Ishikawa (cell line): ENCODE results near the gene TP73.
A peak's percentile ranks its signal among the peaks of the same experiment; 100 is the strongest.

Source experiments
- CEBPB ChIP-seq: IDR thresholded peaks from 2 replicates; pipeline ENCODE4 v1.6.1; 2012
- CREB1 ChIP-seq: IDR thresholded peaks from 2 replicates; pipeline ENCODE4 v1.6.1; 2012; ENCODE audit warnings: low read depth
- EGR1 ChIP-seq: IDR thresholded peaks from 2 replicates; pipeline ENCODE4 v1.6.1; 2012
- EP300 ChIP-seq: IDR thresholded peaks from 2 replicates; pipeline ENCODE4 v1.6.1; 2012; ENCODE audit warnings: borderline replicate concordance
- FOXM1 ChIP-seq: IDR thresholded peaks from 2 replicates; pipeline ENCODE4 v1.6.1; 2012; ENCODE audit warnings: low read depth, borderline replicate concordance
- NFIC ChIP-seq: IDR thresholded peaks from 2 replicates; pipeline ENCODE4 v1.6.1; 2012
- RAD21 ChIP-seq: IDR thresholded peaks from 2 replicates; pipeline ENCODE4 v1.6.1; 2012; ENCODE audit warnings: low read depth
- TAF1 ChIP-seq: IDR thresholded peaks from 2 replicates; pipeline ENCODE4 v1.6.1; 2012; ENCODE audit warnings: low read depth, mild to moderate bottlenecking
- TCF12 ChIP-seq: IDR thresholded peaks from 2 replicates; pipeline ENCODE4 v1.6.1; 2012; ENCODE audit warnings: low read depth
- TEAD4 ChIP-seq: IDR thresholded peaks from 2 replicates; pipeline ENCODE4 v1.6.1; 2012
- YY1 ChIP-seq: IDR thresholded peaks from 2 replicates; pipeline ENCODE4 v1.6.1; 2012; ENCODE audit warnings: low read depth
- ZBTB7A ChIP-seq: IDR thresholded peaks from 2 replicates; pipeline ENCODE4 v1.6.1; 2012; ENCODE audit warnings: low read depth
- TF ChIP-seq, protein P1 (sequence below): IDR thresholded peaks from 2 replicates; pipeline ENCODE4 v1.6.1; 2012
- TF ChIP-seq, protein P2 (sequence below): IDR thresholded peaks from 2 replicates; pipeline ENCODE4 v1.6.1; 2012
- TF ChIP-seq, protein P3 (sequence below): IDR thresholded peaks from 2 replicates; pipeline ENCODE4 v1.6.1; 2012; ENCODE audit warnings: low read depth, mild to moderate bottlenecking

The TP73 gene

DNA sequence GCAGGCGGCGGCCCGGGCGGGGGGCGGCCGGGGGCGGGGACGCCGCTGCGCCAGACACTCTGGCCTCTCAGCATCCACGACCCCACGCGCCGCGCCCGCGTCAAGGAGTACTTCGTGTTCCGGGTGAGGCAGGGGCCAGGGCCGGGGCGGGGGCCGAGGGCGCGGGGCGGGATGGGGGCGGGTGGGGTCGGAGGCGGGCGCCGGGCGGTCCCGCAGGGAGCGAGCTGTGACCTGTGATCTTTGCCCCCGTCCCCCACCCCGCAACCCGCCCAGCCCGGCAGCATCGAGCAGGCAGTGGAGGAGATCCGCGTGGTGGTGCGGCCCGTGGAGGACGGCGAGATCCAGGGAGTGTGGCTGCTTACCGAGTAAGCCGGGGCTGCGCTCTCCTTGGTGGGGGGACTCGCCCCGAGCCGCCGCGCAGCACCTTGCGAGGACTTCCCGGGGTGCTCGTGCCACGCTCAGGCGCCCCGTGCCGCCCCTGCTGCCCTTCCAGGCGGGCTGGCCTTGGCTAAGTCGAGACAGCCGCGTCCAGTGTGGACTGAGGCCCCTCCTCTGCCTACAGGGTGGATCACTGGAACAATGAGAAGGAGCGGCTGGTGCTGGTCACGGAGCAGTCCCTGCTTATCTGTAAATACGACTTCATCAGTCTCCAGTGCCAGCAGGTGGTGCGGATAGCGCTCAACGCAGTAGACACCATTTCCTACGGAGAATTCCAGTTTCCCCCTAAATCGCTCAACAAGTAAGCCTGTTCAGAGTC, 27.0 kb upstream of the TP73 start:
- TF ChIP-seq CREB1 = no peak
- TF ChIP-seq, protein P1, sequence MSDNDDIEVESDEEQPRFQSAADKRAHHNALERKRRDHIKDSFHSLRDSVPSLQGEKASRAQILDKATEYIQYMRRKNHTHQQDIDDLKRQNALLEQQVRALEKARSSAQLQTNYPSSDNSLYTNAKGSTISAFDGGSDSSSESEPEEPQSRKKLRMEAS = peak; percentile 27; the same call in 1 of the 2 replicates
- no peak for TF ChIP-seq CEBPB
- 0 out of 2 replicates have a peak, but pooled peaks have one; percentile 46 for TF ChIP-seq ZBTB7A
- no peak for TF ChIP-seq TAF1

DNA sequence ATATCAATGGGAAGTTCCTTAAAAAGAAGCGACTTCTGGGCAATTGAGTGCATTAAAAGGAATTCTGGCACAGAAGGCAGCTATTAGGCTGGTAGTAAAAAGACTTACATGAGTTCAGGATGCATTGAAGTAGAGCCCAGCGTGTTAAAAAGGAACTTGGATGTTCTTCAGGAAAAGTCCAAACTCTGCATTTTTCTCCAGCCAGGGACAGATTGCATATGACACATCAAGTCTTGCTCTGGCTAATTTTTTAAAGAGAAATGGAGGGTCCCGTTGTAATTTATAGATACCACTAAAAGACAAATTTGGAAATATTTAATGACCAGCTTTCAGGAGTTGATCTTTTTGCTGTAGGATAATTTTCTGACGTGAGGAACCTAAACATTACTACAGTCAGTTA, 26.3 kb upstream of the TP73 start:
- TF ChIP-seq FOXM1 (no peak), TAF1 (no peak), RAD21 (no peak), YY1 (no peak), CEBPB (no peak), EGR1 (no peak), EP300 (no peak), TCF12 (no peak), TEAD4 (no peak), ZBTB7A (no peak)

DNA sequence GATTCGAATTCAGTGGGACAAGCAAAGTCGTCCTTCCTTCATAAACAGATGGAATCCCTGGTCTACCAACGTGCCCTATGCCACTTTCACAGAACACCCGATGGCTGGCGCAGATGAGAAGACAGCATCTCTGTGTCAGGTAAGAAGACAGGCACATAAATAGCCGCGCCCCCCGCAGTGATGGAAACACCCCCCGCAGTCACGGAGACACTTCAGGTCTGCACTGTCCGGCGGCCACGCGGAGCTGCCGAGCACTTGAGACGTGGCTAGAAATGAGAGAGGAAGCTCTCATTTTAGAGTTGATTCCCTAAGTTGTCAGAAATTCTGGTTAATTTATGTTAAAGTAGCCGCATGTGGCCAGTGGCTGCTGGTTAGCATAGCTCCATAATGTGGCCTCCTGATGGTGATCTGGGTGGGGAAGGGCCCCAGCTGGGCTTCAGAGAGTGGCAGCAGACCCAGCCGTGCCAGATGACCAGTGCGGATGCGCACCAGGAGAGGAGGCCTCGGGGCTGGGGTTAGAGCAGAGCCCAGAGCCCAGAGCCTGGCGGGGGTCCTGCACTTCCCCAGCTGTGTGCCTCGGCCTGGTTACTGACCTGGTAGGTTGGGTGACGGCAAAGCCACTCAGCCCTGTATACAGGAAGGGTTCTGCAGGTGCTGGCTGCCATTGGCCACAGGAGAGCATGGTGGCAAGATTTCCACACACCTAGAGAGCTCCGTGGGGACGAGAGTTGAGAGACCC, 24.6 kb upstream of the TP73 start:
- TF ChIP-seq RAD21 (no peak), YY1 (no peak), NFIC (no peak), FOXM1 (no peak), EGR1 (no peak), TCF12 (no peak), CREB1 (no peak)

DNA sequence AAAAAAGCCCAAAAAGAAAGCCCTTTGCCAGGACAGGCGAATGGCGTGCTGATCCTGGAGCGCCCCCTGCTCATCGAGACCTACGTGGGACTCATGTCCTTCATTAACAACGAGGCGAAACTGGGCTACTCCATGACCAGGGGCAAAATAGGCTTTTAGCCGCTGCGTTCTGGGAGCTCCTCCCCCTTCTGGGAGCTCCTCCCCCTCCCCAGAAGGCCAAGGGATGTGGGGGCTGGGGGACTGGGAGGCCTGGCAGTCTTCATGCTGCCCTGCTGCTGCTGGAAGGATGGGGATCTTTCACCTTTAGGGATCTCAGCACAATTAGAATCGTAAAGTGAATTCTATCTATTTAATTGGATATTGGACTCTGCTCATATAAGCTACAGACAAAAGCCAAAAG, 23.9 kb upstream of the TP73 start:
- TF ChIP-seq, protein P2, sequence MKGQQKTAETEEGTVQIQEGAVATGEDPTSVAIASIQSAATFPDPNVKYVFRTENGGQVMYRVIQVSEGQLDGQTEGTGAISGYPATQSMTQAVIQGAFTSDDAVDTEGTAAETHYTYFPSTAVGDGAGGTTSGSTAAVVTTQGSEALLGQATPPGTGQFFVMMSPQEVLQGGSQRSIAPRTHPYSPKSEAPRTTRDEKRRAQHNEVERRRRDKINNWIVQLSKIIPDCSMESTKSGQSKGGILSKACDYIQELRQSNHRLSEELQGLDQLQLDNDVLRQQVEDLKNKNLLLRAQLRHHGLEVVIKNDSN = no peak
- TF ChIP-seq TCF12 = no peak
- no peak for TF ChIP-seq CREB1
- no peak for TF ChIP-seq NFIC
- no peak for TF ChIP-seq ZBTB7A
- TF ChIP-seq EP300 = no peak
- TF ChIP-seq FOXM1 = no peak
- TF ChIP-seq, protein P1 = no peak
- TF ChIP-seq, protein P3, sequence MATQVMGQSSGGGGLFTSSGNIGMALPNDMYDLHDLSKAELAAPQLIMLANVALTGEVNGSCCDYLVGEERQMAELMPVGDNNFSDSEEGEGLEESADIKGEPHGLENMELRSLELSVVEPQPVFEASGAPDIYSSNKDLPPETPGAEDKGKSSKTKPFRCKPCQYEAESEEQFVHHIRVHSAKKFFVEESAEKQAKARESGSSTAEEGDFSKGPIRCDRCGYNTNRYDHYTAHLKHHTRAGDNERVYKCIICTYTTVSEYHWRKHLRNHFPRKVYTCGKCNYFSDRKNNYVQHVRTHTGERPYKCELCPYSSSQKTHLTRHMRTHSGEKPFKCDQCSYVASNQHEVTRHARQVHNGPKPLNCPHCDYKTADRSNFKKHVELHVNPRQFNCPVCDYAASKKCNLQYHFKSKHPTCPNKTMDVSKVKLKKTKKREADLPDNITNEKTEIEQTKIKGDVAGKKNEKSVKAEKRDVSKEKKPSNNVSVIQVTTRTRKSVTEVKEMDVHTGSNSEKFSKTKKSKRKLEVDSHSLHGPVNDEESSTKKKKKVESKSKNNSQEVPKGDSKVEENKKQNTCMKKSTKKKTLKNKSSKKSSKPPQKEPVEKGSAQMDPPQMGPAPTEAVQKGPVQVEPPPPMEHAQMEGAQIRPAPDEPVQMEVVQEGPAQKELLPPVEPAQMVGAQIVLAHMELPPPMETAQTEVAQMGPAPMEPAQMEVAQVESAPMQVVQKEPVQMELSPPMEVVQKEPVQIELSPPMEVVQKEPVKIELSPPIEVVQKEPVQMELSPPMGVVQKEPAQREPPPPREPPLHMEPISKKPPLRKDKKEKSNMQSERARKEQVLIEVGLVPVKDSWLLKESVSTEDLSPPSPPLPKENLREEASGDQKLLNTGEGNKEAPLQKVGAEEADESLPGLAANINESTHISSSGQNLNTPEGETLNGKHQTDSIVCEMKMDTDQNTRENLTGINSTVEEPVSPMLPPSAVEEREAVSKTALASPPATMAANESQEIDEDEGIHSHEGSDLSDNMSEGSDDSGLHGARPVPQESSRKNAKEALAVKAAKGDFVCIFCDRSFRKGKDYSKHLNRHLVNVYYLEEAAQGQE = no peak
- TF ChIP-seq TEAD4 = no peak
- TF ChIP-seq RAD21 = no peak
- TF ChIP-seq TAF1 = no peak
- TF ChIP-seq YY1 = no peak
- no peak for TF ChIP-seq EGR1
- no peak for TF ChIP-seq CEBPB

DNA sequence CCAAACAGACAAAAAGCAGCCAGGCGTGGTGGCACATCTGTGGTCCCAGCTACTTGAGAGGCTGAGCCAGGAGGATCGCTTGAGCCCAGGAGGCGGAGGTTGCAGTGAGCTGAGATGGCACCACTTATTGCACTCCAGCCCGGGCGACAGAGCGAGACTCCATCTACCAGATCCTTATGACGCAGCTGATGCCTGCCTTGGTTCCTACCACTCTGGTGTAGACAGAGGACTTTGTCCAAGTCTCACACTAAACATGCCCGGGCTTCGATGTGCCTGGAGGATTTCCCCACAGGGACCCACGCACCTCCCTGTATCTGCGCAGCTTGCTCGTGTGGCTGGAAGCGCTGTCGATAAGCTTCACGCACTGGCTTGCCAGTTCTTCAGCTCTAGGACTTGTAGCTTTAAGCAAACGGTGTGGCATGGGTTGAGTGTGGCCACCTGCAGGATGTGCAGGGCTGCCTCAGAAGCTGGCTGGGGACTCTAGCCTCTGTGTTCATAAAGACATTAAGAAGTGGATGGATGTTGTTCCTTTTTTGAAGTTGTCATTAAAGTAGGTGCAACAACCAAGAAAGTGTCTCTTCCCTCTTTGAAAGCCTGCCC, 22.7 kb upstream of the TP73 start:
- TF ChIP-seq TCF12 = no peak

DNA sequence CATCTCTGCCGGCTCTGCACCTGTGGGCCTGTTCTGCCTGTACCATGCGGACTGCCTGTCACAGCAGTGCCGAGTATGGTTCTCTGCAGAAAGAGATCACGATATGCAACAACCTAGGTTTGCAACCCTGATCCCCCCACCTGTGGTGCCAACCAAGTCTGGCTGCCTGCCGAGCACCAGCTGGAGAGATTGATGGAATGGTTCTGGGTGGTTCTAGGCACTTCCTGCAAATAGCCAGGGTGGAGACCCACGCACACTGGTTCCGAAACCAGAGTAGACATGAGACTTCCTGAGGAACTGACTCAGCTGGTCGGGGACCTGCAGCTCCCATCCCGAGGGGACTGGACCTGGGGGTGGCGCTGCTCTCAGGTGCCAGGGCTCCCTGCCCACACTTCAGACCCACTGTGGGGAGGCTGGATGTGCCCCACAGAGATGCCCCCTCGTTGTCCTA, 22.1 kb upstream of the TP73 start:
- TF ChIP-seq EGR1 (no peak), ZBTB7A (no peak), EP300 (no peak), TCF12 (no peak), TEAD4 (no peak), NFIC (no peak), YY1 (no peak), RAD21 (no peak), CREB1 (no peak), FOXM1 (no peak)
- TF ChIP-seq, protein P1 = no peak
- TF ChIP-seq, protein P2 = no peak
- TF ChIP-seq, protein P3 = no peak
